Adrenal gland (tissue), 5 donors: ENCODE measurements around the gene GLDN.

Experiments
- CTCF ChIP-seq, 6 experiments: fragments of 450-650 bp in 4 of 6; fragments of 200-600 bp in 2 of 6; sonication (generic) in 1 of 6; IDR thresholded peaks; 1 replicate in 5 of 6; 2 replicates in 1 of 6; pipeline versions ENCODE4 v1.5.1 to v1.8.0; 2016 to 2021; ENCODE audit warnings: antibody characterized with exemption in 6 of 6, mild to moderate bottlenecking in 2 of 6, moderate library complexity in 1 of 6
- POLR2A ChIP-seq, 2 donors: fragments of 450-650 bp; IDR thresholded peaks; one replicate each; pipeline ENCODE4 v1.6.1; 2017; ENCODE audit warnings: antibody characterized with exemption in 2 of 2, mild to moderate bottlenecking in 2 of 2, moderate library complexity in 1 of 2
- donor health status: DM: no; HTN: no; CAD: no.

- no peak for TF ChIP-seq POLR2A (IDR thresholded peaks at IDR 0.05)
- no peak for TF ChIP-seq CTCF (IDR thresholded peaks at IDR 0.05)
Measured at GRCh38 chr15:51403946-51404695, 62.7 kb downstream of the GLDN start.
